Measurements from ENCODE around the gene DOCK3.

The DOCK3 gene

DNA sequence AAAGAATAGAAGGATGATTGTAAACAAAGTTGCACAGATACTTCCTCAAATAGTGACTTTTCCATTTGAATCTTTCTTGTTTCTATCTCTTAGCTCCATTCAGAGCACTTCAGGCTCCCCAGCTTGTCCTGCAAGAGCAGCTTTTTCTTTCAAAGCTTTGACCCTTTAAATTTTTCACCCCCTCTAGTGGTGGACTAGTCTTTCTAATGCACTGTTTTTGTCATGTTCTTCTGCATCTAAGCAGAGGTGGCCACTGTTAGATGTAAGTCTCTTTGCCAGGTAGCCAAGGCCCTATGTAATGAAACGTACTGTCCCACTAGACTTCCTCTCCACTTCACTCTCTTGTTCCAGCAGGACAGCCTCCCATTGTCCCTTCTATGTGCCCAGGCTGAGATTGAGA, 636.3 kb downstream of the DOCK3 start:
- no peak for DNase-seq (ENCODE audit: low read depth)

GRCh38 chr3:51328206-51328605, 653.5 kb downstream of the DOCK3 start:
- DNase-seq (ENCODE audit: low read depth): no peak

DNA sequence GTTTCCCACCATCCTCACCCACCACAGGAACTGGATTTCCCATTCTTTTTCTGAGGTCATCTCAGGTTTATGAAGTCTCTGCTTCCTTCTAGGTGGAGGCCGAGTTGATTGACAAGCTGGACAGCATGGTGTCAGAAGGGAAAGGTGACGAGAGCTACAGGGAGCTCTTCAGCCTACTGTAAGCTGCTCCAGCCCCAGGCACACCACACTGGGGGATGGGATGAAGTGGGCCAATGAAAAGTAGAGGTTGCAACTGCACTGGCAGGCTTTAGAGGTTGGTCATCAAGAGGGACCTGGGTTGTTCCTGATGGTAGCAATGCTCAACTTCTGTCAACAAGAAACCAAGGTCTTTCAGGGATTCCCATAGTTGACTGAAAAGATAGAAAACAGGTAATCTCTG, 655.3 kb downstream of the DOCK3 start:
- DNase-seq (ENCODE audit: low read depth): no peak

GRCh38 chr3:51332156-51332555, 657.4 kb downstream of the DOCK3 start:
- no peak for DNase-seq (ENCODE audit: low read depth)

DNA sequence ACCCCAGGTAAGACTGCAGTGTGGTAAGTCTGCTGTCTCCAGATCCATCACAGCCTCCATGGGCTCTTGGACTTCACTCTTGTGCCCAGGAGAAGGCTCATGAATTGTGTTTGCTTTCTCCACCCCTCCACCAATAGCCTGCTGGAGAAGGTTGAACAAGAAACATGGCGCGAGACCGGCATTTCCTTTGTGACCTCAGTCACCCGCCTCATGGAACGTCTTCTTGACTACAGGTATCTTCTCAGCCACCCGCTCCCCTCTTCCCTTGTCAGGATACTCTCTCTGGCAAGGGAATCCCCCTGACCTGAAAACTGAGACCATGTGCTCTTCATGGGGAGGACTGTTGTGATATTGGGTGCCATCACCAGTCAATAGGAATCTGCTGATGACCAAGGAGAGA, 658.3 kb downstream of the DOCK3 start:
- no peak for DNase-seq (ENCODE audit: low read depth)

DNA sequence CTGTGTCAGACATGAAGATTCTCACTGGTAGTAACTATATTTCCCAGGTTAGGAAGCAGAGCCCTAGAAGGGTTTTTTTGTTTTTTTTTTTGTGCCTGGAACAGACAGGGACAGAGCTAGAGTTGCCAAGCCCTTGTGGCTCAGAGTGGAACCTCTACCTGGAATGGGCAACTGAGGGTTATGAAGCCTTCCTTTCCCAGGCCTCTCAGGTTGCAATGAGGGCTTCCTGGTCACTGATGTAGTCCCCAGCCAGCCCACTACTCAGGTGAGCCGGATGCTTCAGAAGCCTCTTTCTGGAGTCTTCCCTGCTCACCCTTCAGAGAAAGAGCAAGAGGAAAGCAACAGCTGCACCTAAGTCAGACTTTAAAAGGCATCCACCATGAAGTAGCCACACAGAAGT, 661.5 kb downstream of the DOCK3 start:
- no peak for DNase-seq (ENCODE audit: low read depth)

- DNase-seq (ENCODE audit: low read depth): no peak
These were observed 662.9 kb downstream of the DOCK3 start for GRCh38 chr3:51337666-51338065.

GRCh38 chr3:51338632-51339031, 663.9 kb downstream of the DOCK3 start:
- no peak for DNase-seq (ENCODE audit: low read depth)

- DNase-seq (ENCODE audit: low read depth): no peak
These were observed 665.5 kb downstream of the DOCK3 start for GRCh38 chr3:51340013-51340829.

DNA sequence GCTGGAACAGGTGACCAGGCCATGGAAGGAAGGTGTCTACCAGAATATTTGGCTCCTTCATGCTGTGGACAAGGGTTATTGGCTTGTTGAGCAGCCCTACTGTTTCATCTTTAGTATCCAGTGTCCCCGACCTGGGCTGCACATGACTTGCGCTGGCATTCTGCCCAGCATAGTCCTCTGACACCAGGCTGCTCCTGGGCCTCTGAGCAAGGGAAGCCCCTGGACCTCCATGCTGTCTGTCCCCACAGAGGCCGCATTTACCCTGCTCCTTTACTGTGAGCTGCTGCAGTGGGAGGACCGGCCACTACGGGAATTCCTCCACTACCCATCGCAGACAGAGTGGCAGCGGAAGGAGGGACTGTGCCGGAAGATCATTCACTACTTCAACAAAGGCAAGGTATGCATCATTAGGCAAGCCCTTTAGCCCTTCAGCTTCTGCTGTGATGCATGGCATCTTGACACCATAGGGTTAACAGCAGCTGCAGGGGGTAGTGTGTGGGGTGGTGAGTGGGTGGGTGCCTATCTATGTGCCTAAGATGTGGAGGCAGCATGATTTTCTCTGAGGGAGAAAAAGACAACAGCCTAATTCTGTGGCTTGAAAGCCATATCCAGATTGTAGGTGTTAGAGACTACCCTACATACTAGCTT, 666.4 kb downstream of the DOCK3 start:
- DNase-seq (ENCODE audit: low read depth): no peak

GRCh38 chr3:51343918-51344687, 669.4 kb downstream of the DOCK3 start:
- DNase-seq (ENCODE audit: low read depth): no peak

GRCh38 chr3:51350751-51351150, 676.0 kb downstream of the DOCK3 start:
- DNase-seq (ENCODE audit: low read depth): no peak

DNA sequence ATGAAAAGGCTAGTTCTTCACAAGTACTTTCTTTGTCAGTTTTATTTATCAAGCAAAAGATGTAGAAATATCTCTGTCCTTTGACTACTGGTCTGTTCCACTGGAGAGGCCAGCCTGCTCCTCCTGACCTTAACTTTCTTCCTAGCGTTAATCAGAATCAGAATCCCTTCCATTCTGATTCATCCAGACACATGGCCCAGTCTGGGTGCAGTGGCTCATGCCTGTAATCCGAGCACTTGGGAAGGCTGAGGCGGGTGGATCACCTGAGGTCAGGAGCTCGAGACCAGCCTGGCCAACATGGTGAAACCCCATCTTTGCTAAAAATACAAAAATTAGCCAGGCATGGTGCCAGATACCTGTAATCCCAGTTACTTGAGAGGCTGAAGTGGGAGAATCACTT, 678.4 kb downstream of the DOCK3 start:
- no peak for DNase-seq (ENCODE audit: low read depth)

- no peak for DNase-seq (ENCODE audit: low read depth)
These were observed 679.0 kb downstream of the DOCK3 start for GRCh38 chr3:51353691-51354090.

DNA sequence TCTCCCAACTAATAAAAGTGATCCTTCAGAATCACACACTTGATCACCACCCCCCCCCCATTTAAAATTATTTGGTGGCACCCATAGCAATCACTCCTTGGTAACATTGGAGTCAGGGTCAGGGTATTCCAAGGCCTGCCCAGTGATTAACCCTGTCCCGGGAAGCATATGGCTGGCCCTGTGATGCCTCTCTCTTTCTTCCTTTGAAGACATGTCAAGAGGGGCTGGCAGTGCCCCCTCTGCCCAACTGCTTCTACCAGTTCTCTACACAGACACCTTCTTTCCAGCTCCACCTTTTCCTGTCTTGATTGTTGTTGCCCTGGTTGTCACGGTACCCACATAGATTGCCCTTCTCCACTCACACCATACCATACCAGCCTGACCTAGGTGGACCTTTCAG, 679.4 kb downstream of the DOCK3 start:
- no peak for DNase-seq (ENCODE audit: low read depth)

DNA sequence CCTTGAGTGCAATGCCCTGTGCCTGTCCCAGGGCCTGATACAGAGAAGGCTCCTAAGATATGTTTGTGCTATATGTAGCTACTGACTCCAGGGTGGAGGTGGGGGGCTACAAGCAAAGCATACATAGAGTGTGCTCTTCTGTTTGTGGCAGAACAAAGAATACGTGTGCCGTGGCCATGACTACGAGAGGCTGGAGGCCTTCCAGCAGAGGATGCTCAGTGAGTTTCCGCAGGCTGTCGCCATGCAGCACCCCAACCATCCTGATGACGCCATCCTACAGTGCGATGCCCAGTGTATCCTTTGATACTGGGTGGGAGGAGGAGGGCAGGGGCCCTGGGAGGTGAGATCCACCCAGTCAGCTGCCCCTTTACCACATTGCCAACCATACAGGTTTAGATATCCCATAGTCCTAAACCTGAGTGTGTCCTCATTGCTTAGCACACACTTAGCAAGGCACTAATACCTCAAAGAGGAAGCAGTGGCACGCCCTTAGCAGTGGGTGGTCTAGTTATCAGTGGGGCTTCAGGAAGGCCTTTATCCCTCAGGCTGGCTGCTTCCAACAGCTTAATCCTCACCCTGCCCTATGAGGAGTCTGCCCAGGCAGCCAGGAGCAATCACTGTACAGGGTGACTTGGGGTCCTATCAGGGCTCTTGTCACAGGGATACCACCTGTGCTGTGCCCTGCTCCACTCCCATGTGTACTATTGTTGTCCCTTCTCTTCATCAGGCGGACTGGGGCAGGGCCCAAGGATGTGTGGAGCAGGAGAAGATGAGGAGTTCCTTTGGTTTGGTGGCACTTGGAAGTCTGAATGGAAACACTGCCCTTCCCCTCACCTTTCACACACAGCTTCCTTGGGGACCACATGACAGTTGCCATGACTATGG, 680.2 kb downstream of the DOCK3 start:
- DNase-seq (ENCODE audit: low read depth): no peak

GRCh38 chr3:51355891-51356578, 681.3 kb downstream of the DOCK3 start:
- DNase-seq (ENCODE audit: low read depth): no peak

DNA sequence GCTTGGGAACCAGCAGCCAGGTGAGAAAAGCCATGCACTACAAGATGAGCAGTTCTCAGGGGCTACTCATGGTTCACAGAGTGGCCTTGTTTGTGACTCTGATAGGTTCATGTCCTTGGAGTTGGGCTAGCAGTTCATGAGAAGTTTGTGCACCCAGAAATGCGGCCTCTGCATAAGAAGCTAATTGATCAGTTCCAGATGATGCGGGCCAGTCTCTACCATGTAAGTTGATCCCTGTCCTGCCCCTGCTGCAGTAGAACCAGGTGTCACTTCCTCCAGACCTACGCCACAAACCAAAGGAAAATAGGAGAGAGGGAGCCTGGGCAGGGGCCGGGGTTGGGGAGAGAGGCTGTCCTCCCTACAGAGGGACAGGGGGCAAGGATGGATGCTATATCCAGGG, 683.1 kb downstream of the DOCK3 start:
- DNase-seq (ENCODE audit: low read depth): no peak

DNA sequence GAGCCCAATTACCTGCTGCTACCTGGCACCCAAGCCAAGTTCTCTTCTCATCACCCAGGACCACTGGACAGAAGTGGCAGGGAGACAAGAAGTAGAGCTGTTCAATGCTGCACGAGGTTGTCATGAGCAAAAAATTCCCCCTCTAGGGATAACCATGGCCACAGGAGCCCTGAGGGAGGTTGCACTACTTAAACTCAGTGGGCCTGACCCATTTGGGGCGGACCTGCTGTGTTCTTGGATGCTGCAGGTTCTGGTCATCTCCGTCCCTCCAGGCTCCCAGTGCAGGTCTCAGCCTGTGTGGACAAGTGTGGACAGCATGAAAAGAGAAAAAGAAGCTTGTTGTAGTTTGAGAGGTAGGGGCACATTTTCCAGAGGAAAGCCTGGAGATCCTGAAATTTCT, 684.3 kb downstream of the DOCK3 start:
- DNase-seq (ENCODE audit: low read depth): no peak

DNA sequence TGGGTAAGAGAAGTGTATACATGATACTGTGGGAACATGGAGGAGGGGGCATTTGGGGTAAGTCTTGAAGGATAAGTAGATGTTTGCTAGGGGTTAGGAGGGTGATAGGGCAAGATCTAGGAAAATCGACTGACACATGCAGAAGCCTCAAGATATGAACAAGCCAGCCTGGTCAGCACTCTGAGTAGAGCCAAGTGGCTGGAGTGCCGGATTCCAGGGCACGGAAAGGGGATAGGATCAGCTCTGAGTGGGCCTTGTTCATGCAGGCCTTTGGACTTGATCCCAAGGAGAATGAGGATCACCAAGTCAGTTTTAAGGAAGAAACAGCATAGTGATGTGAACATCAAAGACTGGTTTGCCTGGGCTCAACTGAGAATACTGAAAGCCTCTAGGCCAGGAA, 686.1 kb downstream of the DOCK3 start:
- no peak for DNase-seq (ENCODE audit: low read depth)

GRCh38 chr3:51361746-51362145, 687.0 kb downstream of the DOCK3 start:
- no peak for DNase-seq (ENCODE audit: low read depth)

Data from activated gamma-delta T cell treated with anti-CD3 and anti-CD28 coated beads, Interleukin-2, amount 50 U/mL, for 16 hours (primary cell).